NT2/D1 (cell line): ENCODE data around the gene PRPF40A.

Experiments used
- SUZ12 ChIP-seq: IDR thresholded peaks from 2 replicates; pipeline ENCODE4 v1.6.1; 2011; ENCODE audit not compliant: insufficient read length, insufficient read depth; ENCODE audit errors: extremely low read depth
- YY1 ChIP-seq: IDR thresholded peaks from 2 replicates; pipeline ENCODE4 v1.6.1; 2011; ENCODE audit not compliant: insufficient read length, insufficient read depth
- ZNF274 ChIP-seq: IDR thresholded peaks from 2 replicates; pipeline ENCODE4 v1.6.1; 2011; ENCODE audit warnings: mild to moderate bottlenecking, low read depth, low read length

DNA sequence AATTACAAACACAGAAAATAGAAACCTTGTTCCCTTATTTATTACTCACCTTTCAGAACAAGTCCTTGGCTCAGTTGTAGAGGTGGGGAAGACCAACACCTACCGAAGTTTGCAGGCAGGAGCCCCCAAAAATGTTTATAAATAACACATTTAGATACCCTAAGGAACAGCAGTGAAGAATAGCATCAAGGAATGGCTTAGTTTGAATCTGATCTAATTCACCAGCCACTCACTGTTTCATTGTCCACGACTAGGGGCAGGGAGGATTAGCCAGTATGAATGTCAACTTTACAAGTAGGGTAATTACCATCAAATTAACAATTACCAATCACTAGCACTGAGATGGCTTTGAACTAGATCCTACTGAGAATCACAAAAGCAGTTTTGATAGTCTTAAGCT, 65.4 kb downstream of the PRPF40A start:
- no peak for TF ChIP-seq YY1
- TF ChIP-seq ZNF274 = no peak
- no peak for TF ChIP-seq SUZ12
